GM23338 (cell line): ENCODE measurements around the gene OR2V2.

Experiments used
- CTCF ChIP-seq, 2 experiments: fragments of 200-600 bp in 1 of 2; sonication (generic) in 1 of 2; conservative IDR thresholded peaks; 2 replicates each; pipeline versions ENCODE4 v1.5.1 to v1.6.1; 2016 to 2017; ENCODE audit warnings: antibody characterized with exemption in 2 of 2, low read depth in 2 of 2, mild to moderate bottlenecking in 2 of 2, moderate library complexity in 1 of 2
- JUNB ChIP-seq: IDR thresholded peaks from one replicate; pipeline ENCODE4 v1.6.1; 2016; ENCODE audit warnings: antibody characterized with exemption; ENCODE audit not compliant: unreplicated experiment

GRCh38 chr5:181198106-181198685, 50.8 kb downstream of the OR2V2 start:
- TF ChIP-seq CTCF (conservative IDR thresholded peaks at IDR 0.05; ENCODE audit: low read depth in 2 of 2), result no peak
- no peak for TF ChIP-seq JUNB
